ENCODE data around the gene OXA1L.
"Not testable (repeated sequence)": the region's sequence is repeated elsewhere in the genome, so short reads cannot be mapped to it uniquely, and the experiment has no call there.

OXA1L gene

GRCh38 chr14:22769369-22769768 is 2.9 kb downstream of the OXA1L start:
- DNase-seq (ENCODE audit: low spot score) = no peak

GRCh38 chr14:22770481-22771187 is 4.1 kb downstream of the OXA1L start:
- DNase-seq (ENCODE audit: low spot score) = no peak

GRCh38 chr14:22772725-22773124 is 6.2 kb downstream of the OXA1L start:
- DNase-seq (ENCODE audit: low spot score) = no peak

- DNase-seq (ENCODE audit: low spot score) = no peak
Measured at GRCh38 chr14:22773162-22774010, 6.9 kb downstream of the OXA1L start.

GRCh38 chr14:22774011-22774706 is 7.7 kb downstream of the OXA1L start:
- no peak for DNase-seq (ENCODE audit: low spot score)

- no peak for DNase-seq (ENCODE audit: low spot score)
Measured at GRCh38 chr14:22776215-22776614, 9.7 kb downstream of the OXA1L start.

GRCh38 chr14:22776849-22777248 is 10.4 kb downstream of the OXA1L start:
- not testable (repeated sequence) for DNase-seq (ENCODE audit: low spot score)

GRCh38 chr14:22778084-22778483 is 11.6 kb downstream of the OXA1L start:
- DNase-seq (ENCODE audit: low spot score) = no peak

- DNase-seq (ENCODE audit: low spot score) = no peak
Measured at GRCh38 chr14:22780105-22780679, 13.7 kb downstream of the OXA1L start.

GRCh38 chr14:22780941-22781300 is 14.4 kb downstream of the OXA1L start:
- no peak for DNase-seq (ENCODE audit: low spot score)

- DNase-seq (ENCODE audit: low spot score) = no peak
Measured at GRCh38 chr14:22781301-22781991, 15.0 kb downstream of the OXA1L start.

- no peak for DNase-seq (ENCODE audit: low spot score)
Measured at GRCh38 chr14:22786685-22787084, 20.2 kb downstream of the OXA1L start.

GRCh38 chr14:22791301-22791700 is 24.8 kb downstream of the OXA1L start:
- no peak for DNase-seq (ENCODE audit: low spot score)

GRCh38 chr14:22792158-22792557 is 25.7 kb downstream of the OXA1L start:
- DNase-seq (ENCODE audit: low spot score) = no peak

- DNase-seq (ENCODE audit: low spot score) = not testable (repeated sequence)
Measured at GRCh38 chr14:22793550-22793949, 27.1 kb downstream of the OXA1L start.

- no peak for DNase-seq (ENCODE audit: low spot score)
Measured at GRCh38 chr14:22793976-22794375, 27.5 kb downstream of the OXA1L start.

GRCh38 chr14:22794551-22794951 is 28.1 kb downstream of the OXA1L start:
- no peak for DNase-seq (ENCODE audit: low spot score)

- DNase-seq (ENCODE audit: low spot score) = no peak
Measured at GRCh38 chr14:22796087-22796707, 29.7 kb downstream of the OXA1L start.

GRCh38 chr14:22797017-22797917 is 30.8 kb downstream of the OXA1L start:
- DNase-seq (ENCODE audit: low spot score) = no peak

GRCh38 chr14:22798528-22798927 is 32.0 kb downstream of the OXA1L start:
- DNase-seq (ENCODE audit: low spot score) = no peak

All from ecto neural progenitor cell (in vitro differentiated cells).